ENCODE data around the gene TRPT1. TPM values are rescaled to one million over a fixed set of nuclear protein-coding genes. Genes with fewer than 3 reads are reported as not detected.
A peak's percentile ranks its signal among the peaks of the same experiment; 100 is the strongest.

TRPT1 gene, protein sequence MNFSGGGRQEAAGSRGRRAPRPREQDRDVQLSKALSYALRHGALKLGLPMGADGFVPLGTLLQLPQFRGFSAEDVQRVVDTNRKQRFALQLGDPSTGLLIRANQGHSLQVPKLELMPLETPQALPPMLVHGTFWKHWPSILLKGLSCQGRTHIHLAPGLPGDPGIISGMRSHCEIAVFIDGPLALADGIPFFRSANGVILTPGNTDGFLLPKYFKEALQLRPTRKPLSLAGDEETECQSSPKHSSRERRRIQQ
- 65.4 and 118 TPM in 2 replicates for polyA plus RNA-seq (2014; cell fraction: cytosol; rRNA removed)
- polyA plus RNA-seq (2014; cell fraction: nucleus; rRNA removed), result 120 and 166 TPM in 2 replicates

DNA sequence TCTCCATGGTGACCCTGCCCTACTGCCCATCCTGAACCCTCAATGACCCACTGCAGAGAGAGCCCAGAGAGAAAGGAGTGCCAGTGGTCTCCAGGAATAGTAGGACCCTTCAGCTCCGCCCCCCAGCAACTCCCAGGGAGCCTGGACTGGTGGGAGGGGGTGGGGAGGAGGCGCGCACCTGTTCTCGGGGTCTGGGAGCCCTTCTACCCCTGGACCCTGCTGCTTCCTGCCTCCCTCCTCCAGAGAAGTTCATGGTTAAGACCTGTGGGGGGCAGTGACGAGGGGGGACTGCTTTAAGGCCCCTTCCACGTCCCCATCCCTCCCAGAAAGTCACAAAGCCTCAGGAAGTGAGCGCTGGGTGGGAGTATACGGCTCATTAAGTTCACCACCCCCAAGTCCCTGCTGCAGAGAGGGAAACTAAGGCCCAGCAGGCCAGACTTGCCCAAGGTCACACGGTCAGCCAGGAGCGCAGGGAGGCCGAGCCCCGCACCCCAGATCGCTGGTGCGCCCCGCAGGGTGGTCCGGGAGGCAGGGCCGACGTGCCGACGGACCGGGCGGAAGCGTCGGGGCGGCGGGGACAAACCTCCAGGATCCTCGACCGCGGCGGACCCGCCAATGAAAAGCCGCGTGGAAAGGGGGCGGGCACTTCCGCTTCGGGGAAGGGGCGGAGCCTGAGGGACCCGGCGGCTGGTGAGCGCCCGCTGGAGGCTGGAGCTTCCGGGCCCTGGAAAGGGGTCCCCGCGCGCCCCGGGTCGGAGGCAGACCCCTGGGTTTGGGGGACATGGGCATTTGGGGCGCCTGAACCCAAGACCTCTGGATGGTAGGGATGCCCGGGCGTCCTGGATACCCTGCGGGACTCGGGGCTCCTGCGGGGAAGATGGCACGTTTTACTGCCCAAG lies at the start of gene TRPT1, which contains the start of gene NUDT22:
Gene TRPT1, minus strand, starts transcription at position 579 of the 899 bp plus-strand sequence. Its CDS starts 326 bp downstream, at position 253.
Gene NUDT22, plus strand, starts transcription at position 667 of the 899 bp plus-strand sequence. CDS start 379 bp downstream, outside the sequence.
- peak; percentile 82 for DNase-seq (ENCODE audit: low spot score)

DNA sequence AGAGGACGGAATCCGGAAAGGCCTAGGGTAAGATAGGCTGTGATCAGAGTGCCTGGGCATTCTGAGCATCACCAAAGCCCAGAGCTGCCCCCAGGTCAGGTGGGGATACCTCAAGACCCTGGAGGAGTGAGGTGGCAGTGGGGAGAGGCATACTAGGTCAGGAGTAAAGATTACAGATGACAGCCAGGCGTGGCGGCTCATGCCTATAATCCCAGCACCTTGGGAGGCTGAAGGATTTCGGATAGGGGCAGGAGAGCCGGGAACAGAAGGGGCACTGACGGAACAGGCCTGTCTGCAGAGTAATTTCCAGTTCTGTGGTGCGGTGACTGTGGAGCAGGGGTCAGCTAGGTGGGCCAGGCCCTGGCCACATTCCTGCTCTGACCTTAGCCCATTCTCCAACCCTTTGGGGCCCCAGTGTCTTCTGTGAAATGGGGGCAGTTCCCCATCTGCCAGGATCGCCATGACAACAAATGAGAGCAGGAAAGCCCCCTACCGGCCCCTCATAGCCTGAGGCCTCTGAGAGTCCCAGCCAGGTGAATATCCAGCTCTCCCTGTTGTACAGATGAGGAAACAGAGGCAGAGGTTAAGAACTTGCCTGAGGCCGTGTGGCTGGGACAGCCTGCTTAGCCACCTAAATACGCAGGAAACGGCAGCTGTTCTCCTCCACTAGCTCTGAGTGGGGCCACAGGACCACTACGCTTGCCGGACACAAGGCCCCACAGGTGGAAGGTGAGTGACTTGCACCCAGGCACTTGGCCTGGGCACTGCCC lies 49.2 kb upstream of the TRPT1 start:
- DNase-seq (ENCODE audit: low spot score), result no peak

- peak; percentile 100 for DNase-seq (ENCODE audit: low spot score)
These were observed 43.7 kb upstream of the TRPT1 start for GRCh38 chr11:64269540-64270220.

DNA sequence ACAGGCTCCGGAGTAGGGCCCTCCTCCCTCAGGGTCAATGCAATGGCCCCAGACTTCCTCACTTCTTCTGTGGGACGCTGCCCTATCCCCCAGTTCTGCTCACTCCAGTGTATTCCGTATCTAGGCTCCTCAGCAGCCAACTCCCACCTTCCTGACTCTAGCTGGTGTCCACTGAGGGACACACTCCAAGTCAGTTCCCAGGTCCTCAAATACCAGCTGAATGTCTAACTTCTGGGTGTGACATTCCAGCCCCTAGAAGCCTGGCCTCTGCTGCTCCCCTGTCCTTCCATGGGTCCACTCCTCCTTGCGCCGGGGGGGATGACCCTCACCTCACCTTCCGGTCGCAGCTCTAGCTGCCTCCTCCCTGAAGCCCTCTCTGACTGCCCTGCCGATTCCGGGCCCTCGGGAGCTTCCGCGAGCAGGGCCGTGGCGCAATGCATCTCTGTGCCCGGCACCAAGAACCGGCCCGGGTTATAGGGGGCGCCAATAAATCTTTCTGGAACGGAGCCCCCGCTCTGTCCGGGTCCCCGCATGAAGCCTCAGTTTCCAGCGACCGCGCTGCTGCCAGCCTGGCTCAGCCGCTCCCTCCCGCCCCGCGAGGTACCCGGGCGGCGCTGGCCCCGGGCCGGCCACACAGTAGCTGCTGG lies 43.0 kb upstream of the TRPT1 start:
- DNase-seq (ENCODE audit: low spot score), result peak; percentile 46

DNA sequence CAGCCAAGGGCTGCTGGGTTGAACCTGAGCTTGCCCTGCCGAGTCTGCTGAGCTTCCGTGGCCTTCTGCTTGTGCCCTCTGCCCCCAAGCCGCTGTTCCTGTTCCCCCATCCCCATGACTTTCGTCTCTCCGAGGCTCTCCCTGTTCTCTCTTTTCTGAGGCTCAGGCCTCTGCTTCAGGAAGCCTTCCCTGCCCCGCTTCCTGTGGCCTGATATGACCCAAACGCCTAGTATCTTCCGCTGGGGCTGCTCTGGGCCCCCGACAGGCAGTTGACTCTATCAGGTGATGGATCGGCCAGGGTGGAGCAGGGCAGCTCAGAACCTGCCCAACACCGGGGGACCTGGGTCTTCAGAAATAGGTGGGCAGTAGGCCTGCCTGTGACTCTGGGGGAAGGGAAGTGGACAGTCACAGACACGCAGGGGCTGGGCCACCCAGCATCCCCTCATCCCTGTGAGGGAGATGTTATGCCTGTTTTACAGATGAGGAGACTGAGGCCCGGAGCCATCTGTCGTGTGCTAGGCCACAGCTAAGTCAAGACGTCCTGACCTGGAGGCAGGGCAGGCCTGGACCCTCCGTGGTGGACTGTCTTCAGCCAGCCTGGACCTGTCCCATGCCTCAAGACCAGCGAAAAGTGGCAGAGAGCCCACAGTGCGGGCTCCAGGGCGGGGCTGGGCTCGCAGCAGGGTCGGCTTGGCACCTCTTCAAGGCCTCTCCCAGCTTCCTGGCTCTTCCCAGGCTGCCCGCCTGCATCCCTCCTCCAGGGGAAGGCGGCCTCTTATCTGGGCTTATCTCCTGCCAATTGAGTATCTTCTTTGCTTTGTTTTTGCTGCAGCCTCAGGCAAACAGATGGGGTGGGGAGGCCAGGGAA lies 42.3 kb upstream of the TRPT1 start:
- DNase-seq (ENCODE audit: low spot score), result peak; percentile 63

DNA sequence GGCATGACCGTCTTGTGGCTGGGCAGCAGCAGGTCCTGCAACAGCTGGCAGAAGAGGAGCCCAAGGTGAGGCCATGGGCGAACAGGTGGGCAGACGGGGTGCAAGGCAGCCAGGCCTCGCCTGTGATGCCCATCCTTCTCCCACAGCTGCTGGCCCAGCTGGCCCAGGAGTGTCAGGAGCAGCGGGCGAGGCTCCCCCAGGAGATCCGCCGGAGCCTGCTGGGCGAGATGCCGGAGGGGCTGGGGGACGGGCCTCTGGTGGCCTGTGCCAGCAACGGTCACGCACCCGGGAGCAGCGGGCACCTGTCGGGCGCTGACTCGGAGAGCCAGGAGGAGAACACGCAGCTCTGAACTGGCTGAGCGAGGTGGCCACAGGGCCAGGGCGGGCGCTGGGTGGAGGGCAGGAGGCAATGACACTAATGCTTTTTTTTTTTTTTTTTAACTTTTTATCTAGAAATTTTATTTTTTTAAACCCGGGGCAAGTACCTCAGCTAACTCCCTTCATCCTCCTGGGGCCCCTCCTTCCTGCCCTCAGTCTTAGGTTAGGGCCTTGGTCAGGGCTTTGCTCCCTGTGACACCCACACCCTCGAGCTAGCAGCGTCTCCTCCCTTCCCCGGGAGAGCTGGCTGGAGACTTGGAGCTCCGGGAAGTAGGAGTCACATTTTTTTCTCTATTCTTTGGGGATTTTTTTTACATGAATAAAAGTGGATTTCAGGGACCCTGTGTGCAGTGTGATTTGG lies 41.4 kb upstream of the TRPT1 start:
- DNase-seq (ENCODE audit: low spot score), result no peak

DNA sequence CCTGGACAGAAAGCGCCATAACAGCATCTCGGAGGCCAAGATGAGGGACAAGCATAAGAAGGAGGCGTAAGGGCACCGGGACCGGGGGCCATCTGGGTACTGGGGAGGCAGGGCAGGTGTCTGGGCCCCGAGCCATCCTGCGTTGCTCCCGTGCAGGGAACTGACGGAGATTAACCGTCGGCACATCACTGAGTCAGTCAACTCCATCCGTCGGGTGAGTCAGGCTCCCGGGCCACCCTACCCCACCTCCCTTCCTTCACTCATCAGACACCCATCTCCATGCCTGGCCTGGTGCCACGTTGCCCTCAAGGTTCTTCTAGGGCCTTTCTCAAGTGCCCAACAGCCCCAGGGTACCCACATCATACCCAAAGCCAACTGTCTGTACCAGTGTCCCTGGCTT lies 40.4 kb upstream of the TRPT1 start:
- no peak for DNase-seq (ENCODE audit: low spot score)

DNA sequence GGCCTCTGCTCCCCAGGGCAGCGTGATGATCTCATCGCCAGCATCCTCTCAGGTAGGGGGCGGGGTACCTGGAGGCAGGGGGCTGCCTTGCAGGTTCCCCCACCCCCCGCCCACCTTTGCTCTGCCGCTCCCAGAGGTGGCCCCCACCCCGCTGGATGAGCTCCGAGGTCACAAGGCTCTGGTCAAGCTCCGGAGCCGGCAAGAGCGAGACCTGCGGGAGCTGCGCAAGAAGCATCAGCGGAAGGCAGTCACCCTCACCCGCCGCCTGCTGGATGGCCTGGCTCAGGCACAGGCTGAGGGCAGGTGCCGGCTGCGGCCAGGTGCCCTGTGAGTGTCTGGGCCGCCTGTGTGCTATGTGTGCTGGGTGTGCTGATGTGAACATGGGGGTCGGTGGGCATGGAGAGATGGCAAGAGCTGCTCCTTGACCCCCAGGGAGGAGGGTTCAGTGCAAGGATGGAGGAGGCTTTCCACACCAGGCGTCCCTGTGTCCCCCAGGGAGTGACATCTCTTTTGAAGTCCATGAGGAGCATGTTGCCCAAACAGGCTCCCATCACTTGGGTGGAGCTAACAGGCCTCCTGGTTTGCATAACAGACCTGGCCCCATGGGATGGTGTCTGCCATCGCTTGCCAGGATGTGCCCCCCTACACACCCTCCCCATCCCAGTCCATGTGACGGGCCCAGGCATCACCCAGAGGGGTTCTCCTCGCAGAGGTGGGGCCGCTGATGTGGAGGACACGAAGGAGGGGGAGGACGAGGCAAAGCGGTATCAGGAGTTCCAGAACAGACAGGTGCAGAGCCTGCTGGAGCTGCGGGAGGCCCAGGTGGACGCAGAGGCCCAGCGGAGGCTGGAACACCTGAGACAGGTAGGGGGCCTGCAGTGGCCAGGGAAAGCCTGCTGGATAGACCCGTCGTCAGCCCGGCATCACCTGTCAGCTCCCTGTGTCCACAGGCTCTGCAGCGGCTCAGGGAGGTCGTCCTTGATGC lies 39.5 kb upstream of the TRPT1 start:
- no peak for DNase-seq (ENCODE audit: low spot score)

GRCh38 chr11:64264371-64264852 lies 38.4 kb upstream of the TRPT1 start:
- DNase-seq (ENCODE audit: low spot score), result peak; percentile 79

DNA sequence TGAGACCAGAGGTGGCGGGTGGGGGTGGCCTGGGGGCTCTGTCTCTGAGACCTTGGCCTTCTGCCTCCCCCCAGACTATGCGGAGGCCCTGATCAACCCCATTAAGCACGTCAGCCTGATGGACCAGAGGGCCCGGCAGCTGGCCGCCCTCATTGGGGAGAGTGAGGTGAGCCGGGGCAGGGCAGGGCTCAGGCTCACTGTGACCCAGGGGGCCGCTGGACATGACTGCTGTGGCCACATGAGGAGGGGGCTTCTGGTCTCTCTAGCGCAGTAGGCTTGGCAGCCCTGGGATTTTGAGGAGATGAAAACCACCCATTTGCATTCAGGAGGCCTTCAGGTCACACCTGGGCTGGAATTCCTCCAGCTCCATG lies 37.9 kb upstream of the TRPT1 start:
- DNase-seq (ENCODE audit: low spot score), result no peak

DNA sequence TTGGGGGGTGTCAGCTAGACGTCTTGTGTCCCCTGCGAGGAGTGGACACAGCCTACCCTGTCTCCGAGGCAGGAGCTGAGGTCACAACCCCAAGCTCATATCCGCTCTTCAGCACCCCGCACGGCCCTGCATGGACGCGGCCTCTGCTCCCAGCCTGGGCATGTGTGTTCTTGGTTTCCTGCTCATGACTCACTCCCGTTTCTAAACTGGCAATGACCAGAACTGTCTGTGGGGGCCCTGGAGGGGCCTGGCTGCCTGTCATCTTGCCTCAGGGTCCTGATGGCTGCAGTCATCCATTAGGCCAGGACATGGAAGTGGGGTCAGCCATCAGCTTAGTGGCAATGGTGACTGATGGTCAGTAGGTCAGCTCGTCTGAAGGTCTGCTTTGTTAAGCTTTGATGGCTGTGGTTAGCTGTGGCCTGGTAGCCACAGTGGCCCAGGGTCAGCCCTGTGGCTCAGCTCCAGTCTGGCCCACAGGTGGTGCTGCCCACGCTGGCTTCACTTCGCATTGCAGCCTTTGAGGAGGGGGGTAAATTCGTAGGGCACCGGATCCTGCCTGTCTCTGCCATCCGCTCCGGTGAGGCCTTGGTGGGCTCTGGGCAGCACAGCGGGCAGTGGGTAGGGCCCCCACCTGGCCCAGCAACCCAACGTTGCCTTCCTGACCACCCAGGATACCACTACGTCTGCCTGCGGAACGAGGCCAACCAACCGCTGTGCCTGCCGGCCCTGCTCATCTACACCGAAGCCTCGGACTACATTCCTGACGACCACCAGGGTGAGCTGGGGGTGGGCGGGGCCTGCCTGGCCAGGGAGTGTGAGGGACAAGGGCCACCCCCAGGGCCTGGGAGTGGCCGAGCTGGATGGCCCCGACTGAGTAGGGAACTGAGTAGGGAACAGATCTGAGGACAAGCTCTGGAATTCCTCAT lies 37.3 kb upstream of the TRPT1 start:
- no peak for DNase-seq (ENCODE audit: low spot score)

GRCh38 chr11:64262271-64263002 lies 36.5 kb upstream of the TRPT1 start:
- no peak for DNase-seq (ENCODE audit: low spot score)

GRCh38 chr11:64261556-64262080 lies 35.6 kb upstream of the TRPT1 start:
- DNase-seq (ENCODE audit: low spot score), result no peak

- no peak for DNase-seq (ENCODE audit: low spot score)
These were observed 34.2 kb upstream of the TRPT1 start for GRCh38 chr11:64260147-64260708.

GRCh38 chr11:64259533-64260067 lies 33.6 kb upstream of the TRPT1 start:
- no peak for DNase-seq (ENCODE audit: low spot score)
